Measurements from ENCODE around the gene STARD9. TPM values are rescaled to one million over a fixed set of nuclear protein-coding genes. Genes with fewer than 3 reads are reported as not detected.
A peak's percentile ranks its signal among the peaks of the same experiment; 100 is the strongest.

The STARD9 gene
- total and polyA plus RNA-seq, 2 of the 13 experiments (the other 11 are each of a cell fraction or from before 2014, with no cell fraction given), result 5.3 to 7.5 TPM

DNA sequence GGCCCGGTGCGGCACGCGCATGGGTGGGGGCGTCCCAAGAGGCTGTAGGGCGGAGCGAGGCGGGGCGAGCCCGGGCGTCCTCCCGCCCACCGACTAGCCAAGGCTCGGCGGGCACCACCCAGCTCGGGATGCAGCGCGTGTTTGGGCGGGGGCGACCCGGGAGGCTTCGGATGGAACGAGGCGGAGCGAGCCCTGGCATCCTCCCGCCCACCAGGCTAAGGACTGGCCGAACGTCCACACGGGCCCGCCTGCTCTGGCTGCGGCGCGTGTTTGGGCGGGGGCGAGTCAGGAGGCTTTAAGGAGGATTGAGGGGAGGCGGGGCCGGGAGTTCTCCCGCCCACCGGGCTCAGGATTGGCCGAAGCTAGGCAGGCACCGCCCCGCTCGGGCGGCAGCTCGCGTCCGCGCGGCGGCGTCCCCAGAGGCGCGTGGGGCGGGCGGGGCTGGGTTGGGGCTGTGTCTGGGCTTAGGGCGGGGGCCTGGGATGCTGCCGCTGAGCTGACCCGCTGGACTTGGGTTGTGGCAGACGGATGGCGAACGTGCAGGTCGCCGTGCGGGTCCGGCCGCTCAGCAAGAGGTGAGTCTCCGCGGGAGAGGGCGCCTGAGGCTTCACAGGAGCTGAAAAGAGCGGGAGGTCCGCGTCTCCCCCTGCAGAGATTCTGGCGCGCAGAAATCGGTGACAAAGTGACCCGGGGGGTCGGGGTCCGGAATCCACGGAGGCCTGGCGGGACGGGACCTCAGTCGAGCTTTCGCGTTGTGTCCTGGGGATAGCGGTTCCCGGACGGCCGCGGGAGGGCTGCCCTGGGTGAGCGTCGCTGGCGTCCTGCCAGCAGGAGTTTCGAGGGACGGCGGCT, at the start of gene STARD9 (continued):
- TF ChIP-seq, protein P1, sequence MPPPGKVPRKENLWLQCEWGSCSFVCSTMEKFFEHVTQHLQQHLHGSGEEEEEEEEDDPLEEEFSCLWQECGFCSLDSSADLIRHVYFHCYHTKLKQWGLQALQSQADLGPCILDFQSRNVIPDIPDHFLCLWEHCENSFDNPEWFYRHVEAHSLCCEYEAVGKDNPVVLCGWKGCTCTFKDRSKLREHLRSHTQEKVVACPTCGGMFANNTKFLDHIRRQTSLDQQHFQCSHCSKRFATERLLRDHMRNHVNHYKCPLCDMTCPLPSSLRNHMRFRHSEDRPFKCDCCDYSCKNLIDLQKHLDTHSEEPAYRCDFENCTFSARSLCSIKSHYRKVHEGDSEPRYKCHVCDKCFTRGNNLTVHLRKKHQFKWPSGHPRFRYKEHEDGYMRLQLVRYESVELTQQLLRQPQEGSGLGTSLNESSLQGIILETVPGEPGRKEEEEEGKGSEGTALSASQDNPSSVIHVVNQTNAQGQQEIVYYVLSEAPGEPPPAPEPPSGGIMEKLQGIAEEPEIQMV (CRISPR knock-in tag; IDR thresholded peaks at IDR 0.05; ENCODE audit: low read depth), result peak; percentile 92
- TF ChIP-seq NR2F1 (CRISPR knock-in tag; IDR thresholded peaks at IDR 0.05) (no peak), SIX4 (CRISPR knock-in tag; IDR thresholded peaks at IDR 0.05) (no peak), DPF2 (CRISPR knock-in tag; IDR thresholded peaks at IDR 0.05; ENCODE audit: borderline replicate concordance, low read depth) (no peak), MIER3 (CRISPR knock-in tag; IDR thresholded peaks at IDR 0.05; ENCODE audit: borderline replicate concordance) (peak; percentile 15; the same call in 1 of the 2 replicates), KLF12 (CRISPR knock-in tag; IDR thresholded peaks at IDR 0.05; ENCODE audit: borderline replicate concordance) (no peak; the same call in none of the 2 replicates), ZKSCAN5 (CRISPR knock-in tag; IDR thresholded peaks at IDR 0.05) (no peak), ARHGAP35 (CRISPR knock-in tag; IDR thresholded peaks at IDR 0.05; ENCODE audit: borderline replicate concordance) (peak; percentile 74; the same call in 1 of the 2 replicates), ZNF713 (CRISPR knock-in tag; IDR thresholded peaks at IDR 0.05) (no peak), CREM (IDR thresholded peaks at IDR 0.05) (no peak), CREM (CRISPR knock-in tag; IDR thresholded peaks at IDR 0.05) (no peak), BCL6 (CRISPR knock-in tag; IDR thresholded peaks at IDR 0.05) (no peak; the same call in none of the 2 replicates), DNMT3B (CRISPR knock-in tag; conservative IDR thresholded peaks at IDR 0.05) (no peak), ZEB1 (IDR thresholded peaks at IDR 0.05; ENCODE audit: insufficient replicate concordance, low read depth) (no peak), EP300 (IDR thresholded peaks at IDR 0.05; ENCODE audit: low read depth in 2 of 2, low read length in 2 of 2) (0 out of 4 replicates have a peak, but pooled peaks of 1 of the 2 experiments have one; percentile 4), EP300 (CRISPR knock-in tag; IDR thresholded peaks at IDR 0.05; ENCODE audit: borderline replicate concordance) (no peak), RORA (CRISPR knock-in tag; IDR thresholded peaks at IDR 0.05) (no peak), TMF1 (CRISPR knock-in tag; IDR thresholded peaks at IDR 0.05; ENCODE audit: low read depth) (no peak), ZNF264 (CRISPR knock-in tag; IDR thresholded peaks at IDR 0.05) (no peak), IRF2 (CRISPR knock-in tag; IDR thresholded peaks at IDR 0.05) (no peak), PPARG (CRISPR knock-in tag; conservative IDR thresholded peaks at IDR 0.05) (no peak)
- TF ChIP-seq, protein P2, sequence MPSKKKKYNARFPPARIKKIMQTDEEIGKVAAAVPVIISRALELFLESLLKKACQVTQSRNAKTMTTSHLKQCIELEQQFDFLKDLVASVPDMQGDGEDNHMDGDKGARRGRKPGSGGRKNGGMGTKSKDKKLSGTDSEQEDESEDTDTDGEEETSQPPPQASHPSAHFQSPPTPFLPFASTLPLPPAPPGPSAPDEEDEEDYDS (CRISPR knock-in tag; IDR thresholded peaks at IDR 0.05), result peak; percentile 100
- TF ChIP-seq, protein P3, sequence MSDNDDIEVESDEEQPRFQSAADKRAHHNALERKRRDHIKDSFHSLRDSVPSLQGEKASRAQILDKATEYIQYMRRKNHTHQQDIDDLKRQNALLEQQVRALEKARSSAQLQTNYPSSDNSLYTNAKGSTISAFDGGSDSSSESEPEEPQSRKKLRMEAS (IDR thresholded peaks at IDR 0.05), result peak; percentile 94
- TF ChIP-seq, protein P4, sequence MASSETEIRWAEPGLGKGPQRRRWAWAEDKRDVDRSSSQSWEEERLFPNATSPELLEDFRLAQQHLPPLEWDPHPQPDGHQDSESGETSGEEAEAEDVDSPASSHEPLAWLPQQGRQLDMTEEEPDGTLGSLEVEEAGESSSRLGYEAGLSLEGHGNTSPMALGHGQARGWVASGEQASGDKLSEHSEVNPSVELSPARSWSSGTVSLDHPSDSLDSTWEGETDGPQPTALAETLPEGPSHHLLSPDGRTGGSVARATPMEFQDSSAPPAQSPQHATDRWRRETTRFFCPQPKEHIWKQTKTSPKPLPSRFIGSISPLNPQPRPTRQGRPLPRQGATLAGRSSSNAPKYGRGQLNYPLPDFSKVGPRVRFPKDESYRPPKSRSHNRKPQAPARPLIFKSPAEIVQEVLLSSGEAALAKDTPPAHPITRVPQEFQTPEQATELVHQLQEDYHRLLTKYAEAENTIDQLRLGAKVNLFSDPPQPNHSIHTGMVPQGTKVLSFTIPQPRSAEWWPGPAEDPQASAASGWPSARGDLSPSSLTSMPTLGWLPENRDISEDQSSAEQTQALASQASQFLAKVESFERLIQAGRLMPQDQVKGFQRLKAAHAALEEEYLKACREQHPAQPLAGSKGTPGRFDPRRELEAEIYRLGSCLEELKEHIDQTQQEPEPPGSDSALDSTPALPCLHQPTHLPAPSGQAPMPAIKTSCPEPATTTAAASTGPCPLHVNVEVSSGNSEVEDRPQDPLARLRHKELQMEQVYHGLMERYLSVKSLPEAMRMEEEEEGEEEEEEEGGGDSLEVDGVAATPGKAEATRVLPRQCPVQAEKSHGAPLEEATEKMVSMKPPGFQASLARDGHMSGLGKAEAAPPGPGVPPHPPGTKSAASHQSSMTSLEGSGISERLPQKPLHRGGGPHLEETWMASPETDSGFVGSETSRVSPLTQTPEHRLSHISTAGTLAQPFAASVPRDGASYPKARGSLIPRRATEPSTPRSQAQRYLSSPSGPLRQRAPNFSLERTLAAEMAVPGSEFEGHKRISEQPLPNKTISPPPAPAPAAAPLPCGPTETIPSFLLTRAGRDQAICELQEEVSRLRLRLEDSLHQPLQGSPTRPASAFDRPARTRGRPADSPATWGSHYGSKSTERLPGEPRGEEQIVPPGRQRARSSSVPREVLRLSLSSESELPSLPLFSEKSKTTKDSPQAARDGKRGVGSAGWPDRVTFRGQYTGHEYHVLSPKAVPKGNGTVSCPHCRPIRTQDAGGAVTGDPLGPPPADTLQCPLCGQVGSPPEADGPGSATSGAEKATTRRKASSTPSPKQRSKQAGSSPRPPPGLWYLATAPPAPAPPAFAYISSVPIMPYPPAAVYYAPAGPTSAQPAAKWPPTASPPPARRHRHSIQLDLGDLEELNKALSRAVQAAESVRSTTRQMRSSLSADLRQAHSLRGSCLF (CRISPR knock-in tag; IDR thresholded peaks at IDR 0.05; ENCODE audit: borderline replicate concordance), result no peak
